Heart left ventricle (tissue), 16 donors: ENCODE measurements around the gene AIP. TPM values are rescaled to one million over a fixed set of nuclear protein-coding genes. Genes with fewer than 3 reads are reported as not detected.
A peak's percentile ranks its signal among the peaks of the same experiment; 100 is the strongest.

Experiments used
- ATAC-seq, 4 donors: fragments of 200-7000 bp; cut with Tn5 transposase; one replicate each; pipeline ENCODE4 v1.9.1; 2020 to 2022; ENCODE audit warnings: moderate library complexity in 4 of 4, mild to moderate bottlenecking in 3 of 4, moderate number of reproducible peaks in 1 of 4
- DNase-seq, 5 donors: peaks; one replicate each; pipeline ENCODE4 v3.0.0-alpha.2; 2020
- H3K27ac ChIP-seq, 12 donors: fragments of 200-600 bp; sonication (generic) in 4 of 12; one replicate each; pipeline versions ENCODE4 v1.5.0 to v1.8.0; 2016 to 2022; ENCODE audit warnings: mild to moderate bottlenecking in 2 of 12
- H3K27me3 ChIP-seq, 9 donors: fragments of 200-600 bp; sonication (generic) in 2 of 9; one replicate each; pipeline versions ENCODE4 v1.5.1 to v1.8.0; 2016 to 2022; ENCODE audit warnings: mild to moderate bottlenecking in 3 of 9
- H3K36me3 ChIP-seq, 9 donors: fragments of 200-600 bp; sonication (generic) in 2 of 9; one replicate each; pipeline versions ENCODE4 v1.5.0 to v1.8.0; 2018 to 2022; ENCODE audit warnings: mild to moderate bottlenecking in 2 of 9
- H3K4me1 ChIP-seq, 12 donors: fragments of 200-600 bp; sonication (generic) in 4 of 12; one replicate each; pipeline versions ENCODE4 v1.5.0 to v1.8.0; 2016 to 2022; ENCODE audit warnings: mild to moderate bottlenecking in 3 of 12
- H3K4me3 ChIP-seq, 12 donors: fragments of 200-600 bp; sonication (generic) in 4 of 12; one replicate each; pipeline versions ENCODE4 v1.5.0 to v1.8.0; 2017 to 2022; ENCODE audit warnings: mild to moderate bottlenecking in 9 of 12, moderate library complexity in 4 of 12
- H3K9me3 ChIP-seq, 12 donors: fragments of 200-600 bp; sonication (generic) in 4 of 12; one replicate each; pipeline versions ENCODE4 v1.5.0 to v1.8.0; 2016 to 2022; ENCODE audit warnings: mild to moderate bottlenecking in 1 of 12
- CTCF ChIP-seq, 12 donors: fragments of 200-600 bp; sonication (generic) in 4 of 12; IDR thresholded peaks; one replicate each; pipeline versions ENCODE4 v1.5.0 to v1.8.0; 2018 to 2022; ENCODE audit warnings: antibody characterized with exemption in 12 of 12, mild to moderate bottlenecking in 5 of 12
- POLR2A ChIP-seq, 2 donors: fragments of 450-650 bp; IDR thresholded peaks; one replicate each; pipeline ENCODE4 v1.6.1; 2017; ENCODE audit warnings: antibody characterized with exemption in 2 of 2, mild to moderate bottlenecking in 2 of 2, moderate library complexity in 2 of 2
- WGBS, 4 donors: extraction: QIAGEN DNeasy Blood & Tissue Kit in 2 of 4; methylation state at CpG; one replicate each; pipeline versions ENCODE4 v1.1.5 to v1.1.7; 2013 to 2018; 5-methylcytosine and 5-hydroxymethylcytosine counted together
- intact Hi-C, 10 donors: fragments of 100-400 bp; cut with DNase I; formaldehyde crosslinking; loops; one replicate each; pipeline versions ENCODE4 v1.11.1 to v1.14.2; 2022
- polyA plus RNA-seq, 2 donors: library from polyadenylated mRNA; stranded (reverse); fragments of 200-250 nt; gene quantifications; one replicate each; pipeline ENCODE4 v1.2.3, GENCODE V29; 2013
- total RNA-seq, 9 donors: library from RNA; depleted of rRNA in 2 of 9; stranded (reverse); fragments of >200 nt in 2 of 9; fragmentation: NEBNext Ultra II Directional in 3 of 9; extraction: Animal tissue kit (Norgen Biotek cat#: 25700) in 3 of 9; gene quantifications; one replicate each; pipeline versions ENCODE4 v1.1.0 to v1.2.4, GENCODE V29; 2016 to 2023
- donor health status: ischemic (EF 13 %, LVEDD 7.1; RV severe dilation, severe dysfunction).
- donor health status: healthy with polysubstance abuse.
- donor health status: DM: no; HTN: yes; CAD: no.
- donor health status: DM: no; HTN: no; CAD: no.
- donor health status: ischemic (EF 25% LVEDD 6.9; RV normal size, moderate dysfunction).
- donor health status: ischemic (EF 25% LVEDD 5.7; RV mildly dilated, moderate dysfunction).
- donor health status: healthy.
- donor health status: DM: yes; HTN: yes; CAD: no.
- donor health status: ischemic (EF 35%, LVEDD 5.7; RV mildly dilated, moderate dysfunction).
- donor health status: nonischemic (EF 11% LVEDD 7.7; RV severe dilation, severe dysfunction).
- donor health status: DM: yes; HTN: yes; CAD: no.
- donor health status: PGD.
- donor health status: ischemic (EF 29% LVEDD 5.4; RV normal size, mild dysfunction).
- donor health status: nonischemic (EF 23%, LVEDD 6.1; RV moderate dilation, normal function).

Gene AIP
- total and polyA plus RNA-seq, 11 donors: 41.7 to 96.4 (median 57.9) TPM

- Histone ChIP-seq H3K9me3 (no peaks in the 10 kb centered on the region), H3K4me1 (peaks cover 5 to 44% (median 25%) of the 10 kb centered on the region in 12 donors), H3K36me3 (peaks cover 0 to 46% (median 35%) of the 10 kb centered on the region in 9 donors), H3K27ac (peak overlapping the region in 1 of 12 donors; percentile 88), H3K27me3 (no peaks in the 10 kb centered on the region), H3K4me3 (no peak overlapping the region)
- TF ChIP-seq POLR2A (IDR thresholded peaks at IDR 0.05) (no peak), CTCF (IDR thresholded peaks at IDR 0.05) (no peak)
- ATAC-seq: no peak
- peak in 1 of 5 donors; percentile 9 for DNase-seq
- 85 to 92% (median 88%) methylated on average over 12 to 20 of the region's 20 CpGs for WGBS, 4 donors
- intact Hi-C loops: no loop called here
Observed at GRCh38 chr11:67486481-67487195, 3.8 kb downstream of the AIP start.

- H3K4me3 ChIP-seq: no peak overlapping the region
- ATAC-seq (no peak), DNase-seq (no peak)
- TF ChIP-seq POLR2A (IDR thresholded peaks at IDR 0.05) (no peak), CTCF (IDR thresholded peaks at IDR 0.05) (no peak)
- intact Hi-C loops: no loop called here
- H3K9me3 ChIP-seq: no peaks in the 10 kb centered on the region
- H3K27me3 ChIP-seq: no peaks in the 10 kb centered on the region
- peaks cover 0 to 74% (median 61%) of the 10 kb centered on the region in 9 donors for H3K36me3 ChIP-seq
- 69 to 86% (median 78%) methylated on average over 8 to 25 of the region's 25 CpGs for WGBS, 4 donors
- no peak overlapping the region for H3K27ac ChIP-seq
- peaks cover 0 to 28% (median 10%) of the 10 kb centered on the region in 12 donors for H3K4me1 ChIP-seq
Observed at GRCh38 chr11:67489203-67489884, 6.5 kb downstream of the AIP start.

- intact Hi-C loops: no loop called here
- ATAC-seq: peak in 1 of 4 donors; percentile 2
- Histone ChIP-seq H3K4me3 (no peak overlapping the region), H3K4me1 (peaks cover 0 to 21% (median 5%) of the 10 kb centered on the region in 12 donors), H3K36me3 (peaks cover 0 to 79% (median 64%) of the 10 kb centered on the region in 9 donors), H3K27ac (no peak overlapping the region), H3K27me3 (no peaks in the 10 kb centered on the region), H3K9me3 (no peaks in the 10 kb centered on the region)
- TF ChIP-seq CTCF (IDR thresholded peaks at IDR 0.05) (no peak), POLR2A (IDR thresholded peaks at IDR 0.05) (no peak)
- 84 to 90% (median 86%) methylated on average over 20 to 23 of the region's 23 CpGs for WGBS, 4 donors
- no peak for DNase-seq
Observed at GRCh38 chr11:67489885-67490726, 7.3 kb downstream of the AIP start.

GRCh38 chr11:67490727-67491065 is 7.9 kb downstream of the AIP start:
- 76 to 88% (median 82%) methylated on average over 3 to 15 of the region's 15 CpGs for WGBS, 4 donors
- H3K4me3 ChIP-seq: no peak overlapping the region
- ATAC-seq (no peak), DNase-seq (peak in 1 of 5 donors; percentile 64)
- no peaks in the 10 kb centered on the region for H3K9me3 ChIP-seq
- TF ChIP-seq CTCF (IDR thresholded peaks at IDR 0.05) (no peak), POLR2A (IDR thresholded peaks at IDR 0.05) (no peak)
- peaks cover 0 to 15% (median 4%) of the 10 kb centered on the region in 12 donors for H3K4me1 ChIP-seq
- intact Hi-C loops: no loop called here
- peaks cover 0 to 85% (median 70%) of the 10 kb centered on the region in 9 donors for H3K36me3 ChIP-seq
- no peaks in the 10 kb centered on the region for H3K27me3 ChIP-seq
- no peak overlapping the region for H3K27ac ChIP-seq
